GM18517 (cell line): ENCODE data around the gene HMCN2.
"Not testable (repeated sequence)": the region's sequence is repeated elsewhere in the genome, so short reads cannot be mapped to it uniquely, and the experiment has no call there.

ENCODE experiments used
- ATAC-seq: cut with Tn5 transposase; IDR thresholded peaks from one replicate; pipeline ENCODE4 v1.9.1; 2021; ENCODE audit warnings: mild to moderate bottlenecking, moderate library complexity; ENCODE audit not compliant: unreplicated experiment

HMCN2 gene

DNA sequence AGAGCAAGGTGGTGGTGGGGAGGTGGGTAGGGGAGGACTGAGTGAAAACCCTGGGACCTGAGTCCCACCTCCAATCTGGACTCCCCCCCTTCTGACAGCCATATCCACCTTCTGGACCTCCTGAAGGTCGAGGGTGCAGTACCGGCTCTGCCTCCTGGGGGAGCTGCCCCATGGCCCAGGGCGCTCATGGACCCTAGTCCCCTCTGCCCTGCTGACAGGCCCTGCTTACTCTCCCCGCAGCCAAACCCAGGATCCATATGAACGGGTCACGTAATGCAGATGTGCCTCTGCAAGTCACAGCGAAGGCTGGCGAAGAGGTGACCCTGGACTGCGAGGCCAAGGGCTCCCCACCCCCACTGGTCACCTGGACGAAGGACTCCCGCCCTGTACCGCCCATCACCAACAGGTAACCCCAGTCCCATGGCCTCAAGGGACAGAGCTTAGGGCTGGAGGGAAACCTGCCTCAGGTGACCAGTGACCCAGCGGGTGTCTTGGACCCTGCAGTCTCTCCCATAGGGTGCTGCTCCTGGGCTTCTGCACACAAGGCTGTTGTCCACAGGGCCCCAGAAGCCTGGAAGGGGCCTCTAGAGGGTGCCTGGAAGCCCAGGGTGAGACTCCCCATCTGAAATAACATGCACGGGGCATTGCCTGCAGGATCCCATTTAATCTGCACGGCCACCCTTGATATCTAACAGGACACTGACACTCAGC is 61.7 kb downstream of the HMCN2 start:
- ATAC-seq: no peak

DNA sequence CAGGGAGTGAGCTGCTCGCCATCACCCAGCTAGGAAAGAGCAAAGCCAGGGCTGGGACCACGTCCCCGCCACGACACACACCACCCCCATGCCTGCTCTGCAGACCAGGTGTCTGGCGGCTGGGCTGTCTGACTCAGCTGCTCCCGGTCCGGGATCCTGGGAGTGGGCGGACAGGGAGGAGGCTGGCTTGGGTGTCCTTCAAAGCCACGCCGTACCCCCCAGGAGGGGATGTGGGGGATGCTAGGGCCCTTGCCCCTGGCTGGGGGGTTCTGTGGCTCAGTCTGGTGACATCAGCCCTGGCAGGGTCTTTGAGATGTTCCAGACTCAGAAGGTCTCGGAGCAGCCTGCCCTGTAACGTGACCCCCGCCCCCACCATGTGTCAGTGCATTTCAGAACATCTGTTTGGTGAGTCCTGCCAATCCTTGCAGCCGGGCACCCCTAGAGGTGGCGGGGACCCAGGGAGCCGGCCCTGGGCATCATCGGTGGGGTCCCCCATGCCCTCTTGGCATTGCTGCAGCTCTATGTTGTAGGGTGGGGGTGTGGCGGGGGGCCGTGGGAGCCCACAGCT is 62.3 kb downstream of the HMCN2 start:
- no peak for ATAC-seq

DNA sequence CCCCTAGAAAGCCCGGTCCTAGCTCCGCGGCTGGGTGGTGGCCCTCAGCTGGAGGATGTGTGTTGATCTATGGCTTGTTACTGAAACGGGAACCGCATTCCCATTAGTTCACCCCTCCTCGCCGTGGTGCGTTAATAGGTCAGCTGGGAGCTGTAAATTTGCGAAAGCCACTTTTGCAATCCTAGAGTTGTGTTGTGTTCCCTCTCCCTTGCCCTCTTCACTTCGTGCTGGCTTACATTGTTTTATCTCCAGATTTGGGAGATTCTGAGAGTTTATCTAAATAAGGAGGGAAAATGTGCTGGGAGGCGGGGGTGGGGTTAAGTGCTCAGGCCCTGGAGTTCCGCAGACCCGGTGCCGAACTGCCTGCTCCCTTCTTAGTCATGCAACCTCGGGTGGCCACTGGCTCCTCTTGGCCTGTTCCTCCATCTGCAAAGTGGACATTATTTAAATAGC is 62.8 kb downstream of the HMCN2 start:
- ATAC-seq: no peak

DNA sequence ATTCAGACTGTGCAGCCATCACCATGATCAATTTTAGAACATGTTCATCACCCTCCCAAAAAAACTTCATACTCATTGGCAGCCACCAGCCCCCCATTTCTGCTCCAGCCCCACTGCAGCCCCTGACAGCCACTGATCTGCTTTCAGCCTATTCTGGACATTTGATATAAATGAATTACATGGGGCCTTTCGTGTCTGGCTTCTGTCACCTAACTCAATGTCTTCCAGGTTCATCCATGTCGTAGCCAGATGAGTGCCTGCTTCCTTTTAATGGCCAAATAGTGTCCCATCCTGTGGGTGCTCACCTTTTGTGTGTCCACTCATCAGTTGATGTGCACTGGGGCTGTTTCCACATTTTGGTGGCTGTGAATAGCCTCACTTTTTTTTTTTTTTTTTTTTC is 63.5 kb downstream of the HMCN2 start:
- no peak for ATAC-seq

DNA sequence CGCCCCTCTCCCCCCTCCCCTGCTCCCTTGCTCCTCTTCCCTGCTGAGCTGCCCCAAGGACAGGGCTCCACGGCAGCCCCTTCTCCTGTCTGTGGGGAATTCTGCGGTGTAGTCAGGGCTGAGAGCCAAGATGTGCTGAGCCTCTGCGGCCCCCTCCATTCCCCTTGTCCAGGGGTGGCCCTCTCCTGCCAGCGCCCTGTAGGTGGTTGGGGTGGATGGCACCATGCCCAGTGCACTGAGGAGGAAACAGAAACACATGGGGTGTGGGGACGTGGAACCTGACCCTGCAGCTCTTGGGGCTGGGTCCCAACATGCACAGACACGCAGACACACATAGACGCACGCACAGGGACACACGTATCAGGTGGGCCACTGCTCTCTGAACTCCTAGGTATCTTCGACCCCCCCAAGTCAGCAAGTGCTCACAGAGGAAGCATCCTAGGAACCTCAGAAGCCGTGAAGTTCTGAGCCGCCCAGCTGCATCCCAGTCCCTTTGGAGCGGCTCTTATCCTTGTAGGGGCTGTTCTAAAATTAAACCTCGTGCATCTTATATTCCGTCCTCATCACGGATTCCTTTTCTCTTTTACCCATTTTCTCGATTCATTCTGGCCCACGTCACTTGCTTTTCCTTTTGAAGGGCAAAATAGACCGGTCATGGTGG is 64.8 kb downstream of the HMCN2 start:
- ATAC-seq: no peak

DNA sequence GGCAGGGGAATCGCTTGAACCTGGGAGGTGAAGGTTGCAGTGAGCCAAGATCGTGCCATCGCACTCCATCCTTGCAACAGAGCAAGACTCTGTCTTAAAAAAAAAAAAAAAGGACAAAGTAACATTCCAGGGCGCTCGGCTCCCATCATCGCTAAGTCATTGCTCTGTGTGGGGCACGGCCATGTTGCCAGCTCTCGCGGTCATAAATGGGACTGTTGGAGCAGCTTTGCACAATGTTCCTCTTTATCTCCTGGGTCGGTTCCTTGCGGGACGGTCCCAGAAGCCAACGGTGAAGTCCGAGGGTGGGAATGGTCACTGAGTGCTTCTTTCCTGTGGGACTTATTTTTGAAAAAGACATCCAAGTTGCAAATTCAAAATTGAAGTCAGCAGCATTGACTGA is 65.5 kb downstream of the HMCN2 start:
- ATAC-seq: no peak

DNA sequence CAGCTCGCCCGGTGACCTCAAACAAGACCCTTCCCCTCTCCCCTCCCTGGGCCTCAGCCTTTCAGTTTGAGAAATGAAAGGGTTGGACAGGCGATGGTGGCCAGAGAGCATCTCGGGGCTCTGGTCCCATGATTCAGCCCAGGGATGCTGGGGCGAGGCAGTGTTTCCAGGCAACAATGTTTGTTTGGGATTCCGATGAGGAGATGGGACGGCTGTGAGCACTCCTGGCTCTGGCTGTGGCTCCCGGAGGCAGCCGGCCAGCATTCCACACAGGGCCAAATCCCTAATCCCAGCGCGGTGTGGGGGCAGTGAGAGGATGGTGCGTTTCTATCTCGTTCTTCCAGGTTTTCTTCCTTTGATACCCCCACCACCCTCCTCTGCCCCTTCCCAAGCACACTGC is 66.0 kb downstream of the HMCN2 start:
- no peak for ATAC-seq

DNA sequence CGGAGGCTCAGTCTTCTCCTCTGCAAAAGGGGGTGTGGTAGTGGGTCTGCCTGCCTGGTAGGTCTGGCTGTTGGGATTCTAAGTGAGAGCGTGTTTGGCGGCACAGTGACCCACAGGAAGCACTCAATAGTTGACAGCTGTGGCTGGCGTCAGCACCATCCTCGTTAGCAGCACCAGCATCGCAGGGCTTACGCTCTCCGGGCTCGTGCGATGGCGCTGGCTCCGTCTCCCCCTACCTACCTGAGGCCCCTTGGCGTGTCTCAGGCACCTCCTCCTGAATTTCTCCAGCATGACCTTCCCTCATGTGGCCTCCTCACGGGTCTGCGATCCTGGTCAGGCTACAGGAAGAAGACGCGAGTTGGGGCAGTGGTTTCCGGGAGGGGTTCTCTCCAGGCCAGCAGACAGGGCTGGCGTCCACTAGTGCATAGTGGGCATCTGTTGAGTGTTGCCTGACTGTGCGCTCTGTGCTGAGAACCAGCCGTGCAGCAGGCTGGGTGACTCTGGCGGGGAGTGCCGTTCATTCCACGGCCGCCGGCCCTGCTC is 66.9 kb downstream of the HMCN2 start:
- no peak for ATAC-seq

DNA sequence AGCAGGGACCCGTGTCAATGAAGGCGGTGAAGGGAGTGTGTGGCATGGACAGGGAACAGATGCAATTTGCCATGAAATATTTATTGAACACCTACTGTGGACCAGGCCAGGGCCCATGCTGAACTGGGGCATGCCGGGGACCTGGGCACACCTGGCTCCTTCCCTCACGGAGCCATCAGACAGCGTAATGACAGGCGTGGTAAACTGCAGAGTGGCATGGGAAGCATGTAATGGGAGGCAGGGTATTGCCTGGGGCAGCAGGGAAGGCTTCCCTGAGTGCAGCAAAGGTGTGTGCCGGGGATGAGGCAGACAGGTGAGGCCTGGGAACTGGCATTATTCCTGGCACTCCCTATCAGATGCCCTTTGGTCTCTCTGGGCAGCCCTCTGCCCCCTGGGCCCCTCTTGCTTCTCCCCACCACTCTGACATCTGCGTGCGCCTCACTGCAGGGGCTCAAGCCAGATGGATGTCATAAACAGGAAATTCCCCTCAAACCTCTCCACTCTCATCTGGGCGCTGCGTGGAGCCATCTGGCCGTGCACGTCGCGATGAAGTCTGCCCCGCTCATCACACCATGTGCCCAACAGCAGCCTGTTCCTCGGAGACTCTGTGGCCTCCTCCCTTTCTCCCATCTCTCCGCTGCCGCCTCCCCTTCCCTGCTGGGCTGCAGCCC is 67.6 kb downstream of the HMCN2 start:
- no peak for ATAC-seq

DNA sequence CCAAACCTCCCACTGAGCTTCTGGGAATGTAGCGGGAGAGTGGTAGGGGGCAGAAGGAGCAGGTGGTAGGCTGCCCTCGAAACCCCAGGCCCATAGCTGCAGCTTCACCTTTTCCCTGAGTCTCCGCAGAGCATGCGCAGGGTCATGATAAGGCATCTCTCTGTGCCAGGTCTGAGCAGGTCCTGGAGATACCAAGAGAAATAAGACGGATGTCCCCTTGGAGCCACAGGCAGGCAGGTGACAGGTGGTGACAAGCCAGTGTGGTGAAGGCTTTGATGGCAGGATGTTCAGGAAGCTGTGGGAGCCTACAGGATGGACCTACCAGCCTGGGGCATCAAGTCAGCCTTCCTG is 68.1 kb downstream of the HMCN2 start:
- no peak for ATAC-seq

DNA sequence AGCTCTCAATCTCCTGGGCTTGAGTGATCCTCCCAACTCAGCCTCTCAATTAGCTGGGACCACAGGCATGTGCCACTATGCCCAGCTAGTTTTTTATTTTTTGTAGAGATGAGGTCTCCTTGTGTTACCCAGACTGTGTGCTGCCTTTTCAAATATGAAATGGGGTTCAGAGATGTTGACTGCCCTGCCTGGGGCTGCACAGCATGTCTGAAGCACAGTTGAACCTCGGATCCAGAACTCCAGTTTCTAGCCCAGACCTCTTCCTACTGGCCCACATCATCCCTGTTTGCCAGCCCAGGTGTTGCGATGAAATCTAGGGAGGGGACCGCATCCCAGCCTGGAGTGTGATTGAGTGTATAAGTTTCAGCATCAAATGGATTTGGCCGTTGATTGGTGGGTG is 69.4 kb downstream of the HMCN2 start:
- no peak for ATAC-seq

DNA sequence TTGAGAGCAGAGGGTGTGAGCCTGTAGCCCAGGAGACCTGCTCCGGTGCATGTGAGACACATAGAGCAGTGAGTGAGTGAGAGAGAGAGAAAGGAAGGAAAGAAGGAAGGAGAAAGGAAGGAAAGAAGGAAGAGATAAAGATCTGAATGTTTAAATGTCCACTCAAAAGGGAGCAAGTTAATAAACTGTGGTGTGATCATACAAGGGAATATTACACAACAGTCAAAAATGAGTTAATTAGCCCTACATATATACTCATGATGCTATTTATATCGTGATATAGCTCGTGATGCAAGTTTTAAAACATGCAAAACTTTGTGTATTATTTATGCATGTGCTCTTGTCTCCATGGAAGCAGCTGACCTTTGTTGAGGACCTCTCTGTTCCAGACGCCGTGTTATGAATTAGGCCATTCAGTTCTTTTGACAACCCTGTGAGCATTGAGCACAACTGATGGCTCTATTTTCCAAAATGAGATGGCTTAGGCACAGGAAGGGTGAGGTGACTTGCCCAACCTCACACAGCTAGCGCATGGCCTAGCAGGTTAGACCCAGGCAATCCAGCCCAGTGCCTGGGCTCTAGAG is 70.6 kb downstream of the HMCN2 start:
- no peak for ATAC-seq

DNA sequence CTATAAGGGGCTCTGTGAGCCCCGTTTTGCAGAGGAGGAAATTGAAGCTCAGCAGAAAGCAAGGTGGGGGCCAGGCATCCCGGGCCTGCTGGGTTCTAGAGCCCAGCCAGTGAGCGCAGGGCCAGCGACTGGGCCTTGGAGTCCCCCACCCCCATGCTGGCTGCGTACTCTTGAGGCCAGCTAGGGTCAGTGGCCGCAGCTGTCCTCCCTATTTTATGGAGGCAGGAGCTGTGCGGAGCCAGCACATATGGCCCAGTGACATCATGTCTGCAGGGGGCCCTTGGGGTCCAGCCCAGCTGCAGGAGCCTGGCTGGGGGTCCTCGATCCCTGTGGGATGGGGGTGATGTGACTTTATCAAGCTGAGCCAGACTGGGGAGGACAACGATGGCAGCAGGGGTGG is 71.3 kb downstream of the HMCN2 start:
- ATAC-seq: no peak

DNA sequence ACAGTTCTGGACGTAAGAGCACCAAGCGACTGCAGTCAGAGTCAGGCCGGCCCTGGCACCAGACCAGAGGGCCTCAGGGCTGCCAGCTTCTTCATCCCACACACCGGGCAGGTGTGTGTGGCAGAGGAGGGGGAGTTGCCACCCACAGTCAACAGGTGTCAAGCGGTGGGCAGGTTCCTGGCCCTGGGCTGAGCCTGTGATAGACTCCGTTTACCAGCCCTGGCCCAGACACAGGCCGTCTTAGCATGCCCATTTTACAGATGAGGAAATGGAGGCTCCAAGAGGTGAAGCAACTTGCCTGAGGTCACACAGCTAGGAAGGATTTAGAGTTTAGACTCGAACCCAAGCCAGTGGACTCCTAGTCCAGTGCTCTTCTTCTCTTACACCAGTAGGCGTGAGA is 71.8 kb downstream of the HMCN2 start:
- ATAC-seq: no peak

DNA sequence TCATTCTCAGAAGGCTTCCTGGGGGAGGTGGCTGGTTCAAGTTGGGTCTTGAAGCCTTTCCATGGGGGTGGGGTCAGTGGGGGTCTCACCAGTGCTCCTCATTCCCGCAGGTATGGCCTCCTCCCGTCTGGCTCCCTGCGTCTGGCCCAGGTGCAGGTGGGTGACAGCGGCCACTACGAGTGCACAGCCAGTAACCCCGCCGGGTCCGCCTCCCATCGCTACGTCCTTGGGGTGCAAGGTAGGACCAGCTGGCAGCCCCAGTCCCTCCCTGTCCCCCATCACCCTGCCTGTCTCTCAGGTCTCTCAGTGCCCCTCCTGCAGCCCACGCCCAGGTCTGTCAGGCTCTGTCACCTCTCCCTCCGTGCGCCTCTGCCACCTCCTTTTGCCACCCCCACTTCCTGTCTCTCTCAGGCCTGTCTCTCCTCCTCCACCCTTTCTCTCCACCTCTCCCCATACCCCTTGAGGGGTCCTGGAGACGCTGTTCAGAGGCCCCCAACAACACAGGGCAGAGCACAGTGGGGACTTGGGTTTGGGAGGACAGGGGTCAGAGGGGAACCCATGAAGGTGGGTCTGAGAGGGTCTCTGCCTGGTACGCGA is 72.3 kb downstream of the HMCN2 start:
- no peak for ATAC-seq

DNA sequence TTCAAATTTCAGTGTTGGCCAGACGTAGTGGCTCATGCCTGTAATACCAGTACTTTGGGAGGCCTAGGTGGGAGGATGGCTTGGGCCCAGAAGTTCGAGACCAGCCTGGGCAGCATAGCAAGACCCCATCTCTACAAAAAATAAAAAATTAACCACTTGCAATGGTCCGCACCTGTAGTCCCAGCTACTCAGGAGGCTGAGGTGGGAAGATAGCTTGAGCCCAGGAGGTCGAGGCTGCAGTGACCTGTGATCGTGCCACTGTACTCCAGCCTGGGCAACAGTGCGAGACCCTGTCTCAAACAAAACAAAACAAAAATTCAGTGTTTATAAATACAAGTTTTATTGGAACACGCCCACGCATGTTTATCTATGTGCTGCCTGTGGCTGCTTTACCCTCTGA is 73.3 kb downstream of the HMCN2 start:
- not testable (repeated sequence) for ATAC-seq

DNA sequence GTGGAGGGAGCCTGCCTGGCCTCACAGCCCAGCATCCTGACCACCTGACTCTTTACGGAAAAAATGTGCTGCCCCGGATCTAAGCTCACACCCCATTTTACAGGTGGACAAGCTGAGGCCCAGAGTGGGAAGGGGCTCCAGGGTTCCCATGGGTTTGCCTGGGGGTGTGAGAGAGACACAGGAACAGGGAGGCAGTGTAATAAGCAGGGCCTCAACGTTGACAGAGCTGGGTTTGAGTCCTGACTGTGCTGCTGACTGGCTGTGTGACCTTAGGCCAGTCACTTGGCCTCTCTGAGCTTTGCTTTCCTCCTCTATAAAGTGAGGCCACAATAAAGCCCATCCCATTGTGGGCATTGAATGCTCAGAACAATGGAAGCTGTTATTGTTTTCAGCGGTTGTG is 73.7 kb downstream of the HMCN2 start:
- ATAC-seq: no peak

DNA sequence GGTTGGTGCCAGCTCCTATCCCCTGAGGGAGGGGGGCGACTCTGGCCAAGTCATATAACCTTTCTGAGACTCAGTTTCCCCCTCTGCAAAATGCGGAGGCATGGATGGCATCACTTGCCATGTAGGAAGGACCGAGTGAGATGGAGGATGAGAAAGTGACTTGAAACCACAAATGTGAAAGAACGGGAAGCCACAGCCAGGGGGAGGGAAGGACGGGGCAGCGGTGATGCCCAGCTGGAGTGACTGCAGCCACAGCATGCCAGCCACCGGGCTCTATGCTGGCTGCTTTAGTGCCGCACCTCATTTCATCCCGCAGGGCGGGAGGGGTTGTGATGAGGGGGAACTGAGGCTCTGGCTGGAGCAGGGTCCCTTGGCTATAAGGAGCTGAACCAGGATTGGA is 74.5 kb downstream of the HMCN2 start:
- no peak for ATAC-seq

DNA sequence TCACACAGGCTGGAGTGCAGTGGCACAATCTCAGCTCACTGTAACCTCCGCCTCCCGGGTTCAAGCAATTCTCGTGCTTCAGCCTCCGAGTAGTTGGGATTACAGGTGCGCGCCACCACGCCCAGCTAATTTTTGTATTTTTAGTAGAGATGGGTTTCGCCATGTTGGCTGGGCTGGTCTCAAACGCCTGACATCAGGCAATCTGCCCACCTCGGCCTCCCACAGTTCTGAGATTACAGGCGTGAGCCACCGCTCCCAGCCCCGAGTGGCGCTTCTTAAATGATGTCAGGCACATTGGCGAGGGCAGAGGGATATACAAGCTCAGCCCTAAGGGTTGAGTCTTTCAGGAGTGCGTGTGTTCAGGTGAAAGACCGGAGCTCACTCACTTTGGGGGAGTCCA is 75.0 kb downstream of the HMCN2 start:
- ATAC-seq: not testable (repeated sequence)

DNA sequence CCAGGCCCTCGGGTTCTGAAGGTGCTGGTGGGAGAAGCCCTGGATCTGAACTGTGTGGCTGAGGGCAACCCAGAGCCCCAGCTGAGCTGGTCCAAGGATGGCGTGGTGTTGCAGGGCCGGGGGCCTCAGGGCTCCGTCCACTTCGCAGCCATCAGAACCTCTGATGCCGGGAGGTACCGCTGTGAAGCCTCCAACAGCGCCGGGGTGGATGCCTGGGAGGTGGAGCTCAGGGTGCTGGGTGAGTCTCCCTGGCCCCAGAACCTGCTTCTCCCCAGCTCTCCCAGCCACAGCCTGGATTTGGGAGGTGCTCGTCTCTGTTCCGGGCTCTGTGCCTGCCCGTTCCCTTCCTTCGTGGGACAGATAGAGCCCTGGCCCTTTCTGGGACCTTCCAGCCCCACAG is 75.6 kb downstream of the HMCN2 start:
- ATAC-seq: no peak
